GM20431 (cell line): ENCODE measurements around the gene SLC37A1.
"Not testable (repeated sequence)": the region's sequence is repeated elsewhere in the genome, so short reads cannot be mapped to it uniquely, and the experiment has no call there.

Source experiments
- in situ Hi-C: fragments of 300-500 bp; cut with MseI, MboI; formaldehyde crosslinking; loops from one replicate; pipeline ENCODE4 v1.15.0; 2020; ENCODE audit warnings: low sequenced_read_pairs; ENCODE audit not compliant: unreplicated experiment

SLC37A1 gene

GRCh38 chr21:42621166-42621818 is 107.6 kb downstream of the SLC37A1 start:
- in situ Hi-C loops: no loop called here

DNA sequence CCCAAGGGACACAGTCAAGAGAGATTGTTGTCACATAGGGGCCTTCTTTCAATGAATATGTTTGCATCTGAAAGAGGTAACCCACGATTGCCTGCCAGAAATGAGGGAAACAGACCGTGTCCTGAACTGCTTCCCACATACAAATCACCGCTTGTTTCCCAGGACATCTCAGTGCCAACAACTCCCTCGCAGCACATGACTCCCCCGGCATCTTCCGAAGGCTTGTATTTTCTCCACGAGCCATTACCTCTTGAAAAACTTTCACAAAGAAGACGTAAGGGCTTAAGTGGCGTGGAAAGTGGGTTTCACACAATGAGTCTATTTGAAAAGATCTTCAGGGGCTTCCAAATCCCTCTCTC is 108.1 kb downstream of the SLC37A1 start:
- in situ Hi-C loops: no loop called here

DNA sequence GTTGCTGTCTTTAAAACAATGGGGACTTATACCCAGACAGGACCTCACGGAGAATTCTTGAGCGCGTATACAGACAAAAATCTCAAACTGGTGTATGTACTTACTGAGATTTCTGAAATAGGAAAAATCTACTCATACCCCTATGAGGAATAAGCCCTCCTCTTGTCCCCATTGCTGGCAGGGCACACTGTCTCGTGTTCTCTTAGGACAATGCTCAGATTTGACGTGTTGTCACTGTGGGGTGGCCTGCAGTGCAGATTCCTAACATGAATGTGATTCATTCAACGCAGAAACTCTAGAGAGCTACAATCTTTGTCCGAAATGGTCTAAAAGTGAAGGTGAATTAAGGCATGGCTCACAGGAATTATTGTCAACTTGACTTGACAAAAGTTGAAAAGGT is 108.6 kb downstream of the SLC37A1 start:
- in situ Hi-C loops: no loop called here

- in situ Hi-C loops: no loop called here
Measured at GRCh38 chr21:42623694-42624093, 110.0 kb downstream of the SLC37A1 start.

GRCh38 chr21:42624095-42624790 is 110.6 kb downstream of the SLC37A1 start:
- in situ Hi-C loops: no loop called here

DNA sequence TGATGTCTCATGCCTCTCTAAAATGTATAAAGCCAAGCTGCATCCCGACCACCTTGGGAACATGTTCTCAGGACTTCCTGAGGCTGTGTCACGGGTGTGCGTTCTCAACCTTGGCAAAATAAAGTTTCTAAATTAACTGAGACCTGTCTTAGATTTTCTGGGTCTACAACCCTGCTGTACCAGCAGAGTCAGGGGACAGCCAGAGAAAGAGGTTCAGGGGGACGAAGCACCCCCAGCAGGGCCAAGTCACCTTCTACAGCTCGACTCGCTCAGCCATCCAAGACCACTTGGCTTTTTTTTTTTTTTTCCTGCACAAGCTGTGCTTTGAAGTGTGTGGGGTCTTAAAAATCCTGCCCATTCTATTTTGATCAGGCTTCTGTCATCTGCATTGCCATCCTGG is 111.3 kb downstream of the SLC37A1 start:
- in situ Hi-C loops: no loop called here

- in situ Hi-C loops: no loop called here
Measured at GRCh38 chr21:42626171-42626570, 112.5 kb downstream of the SLC37A1 start.

DNA sequence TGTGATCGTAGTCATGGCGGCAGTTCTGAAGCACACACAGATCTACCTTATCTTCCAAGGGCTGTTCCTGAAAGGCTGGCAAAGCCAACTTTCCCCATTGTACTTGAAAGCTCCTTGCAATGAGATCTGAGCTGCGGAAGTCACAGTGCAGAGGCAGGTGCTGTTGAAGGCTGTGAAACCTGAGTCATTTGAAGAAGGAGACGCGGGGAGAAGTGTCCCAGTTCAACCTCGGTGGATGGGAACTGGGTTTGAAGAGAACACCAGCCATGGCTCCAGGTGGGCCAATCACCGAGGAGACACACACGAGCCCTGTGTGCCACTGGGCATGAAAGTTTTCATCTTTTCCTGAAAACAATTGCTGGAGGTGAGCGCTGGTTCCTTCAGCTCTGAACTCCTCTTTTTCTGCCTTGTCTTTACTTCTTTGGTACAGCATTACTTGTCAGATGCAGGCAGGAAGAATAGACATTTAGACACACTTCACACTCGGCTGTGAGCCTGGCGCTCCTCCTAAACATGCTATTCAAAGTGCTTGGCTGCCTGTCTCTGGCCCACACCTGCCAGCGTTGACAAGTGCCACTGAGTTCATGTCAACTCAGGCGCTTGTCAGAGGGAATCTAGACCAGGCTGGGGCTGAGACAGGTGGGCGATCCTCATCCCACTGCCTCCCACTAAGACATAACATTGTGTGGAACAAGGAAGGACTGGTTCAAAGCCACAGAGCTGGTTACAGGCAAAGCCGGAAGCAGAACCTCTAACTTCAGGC is 114.1 kb downstream of the SLC37A1 start:
- in situ Hi-C loops: no loop called here

DNA sequence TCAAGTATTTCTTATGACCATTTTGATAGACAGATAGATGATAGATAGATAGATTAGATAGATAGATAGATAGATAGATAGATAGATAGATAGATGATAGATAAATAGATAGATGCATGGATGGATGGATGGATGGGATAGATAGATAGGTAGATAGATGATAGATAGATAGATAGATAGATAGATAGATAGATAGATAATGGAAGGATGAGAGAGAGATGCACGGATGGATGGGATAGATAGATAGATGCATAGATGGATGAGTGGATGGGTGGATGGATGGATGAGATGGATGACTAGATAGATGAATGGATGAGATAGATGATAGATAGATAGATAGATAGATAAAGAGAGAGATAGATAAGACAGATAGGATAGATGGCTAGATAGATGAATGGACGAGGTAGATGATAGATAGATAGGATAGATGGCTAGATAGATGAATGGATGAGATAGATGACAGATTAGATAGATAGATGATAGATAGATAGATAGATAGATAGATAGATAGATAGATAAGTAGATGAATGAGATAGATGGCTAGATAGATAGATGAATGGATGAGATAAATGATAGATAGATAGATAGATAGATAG is 114.9 kb downstream of the SLC37A1 start:
- in situ Hi-C loops: not testable (repeated sequence)

- in situ Hi-C loops: no loop called here
Measured at GRCh38 chr21:42629933-42630589, 116.4 kb downstream of the SLC37A1 start.

DNA sequence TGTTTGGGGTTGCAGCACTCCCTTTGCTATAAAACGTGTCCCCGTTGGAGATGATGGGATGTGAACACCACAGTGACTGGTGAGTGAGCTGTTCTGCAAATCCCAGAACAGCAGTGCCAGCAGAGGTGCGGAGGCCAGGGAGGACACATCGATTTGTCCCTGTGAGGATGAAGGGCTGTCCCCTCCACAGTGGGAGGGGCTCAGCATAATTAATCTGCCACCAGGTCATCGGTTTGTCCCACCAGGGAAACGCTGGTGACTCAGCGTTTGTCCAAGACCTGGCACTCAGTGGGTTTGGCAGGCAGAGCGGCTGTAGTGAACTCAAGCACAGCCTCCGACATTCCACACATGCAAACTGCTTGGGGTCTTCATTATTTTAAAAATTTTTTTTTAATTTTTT is 117.0 kb downstream of the SLC37A1 start:
- in situ Hi-C loops: no loop called here
